Measurements from ENCODE around the gene UNC45B.
"Not testable (repeated sequence)": the region's sequence is repeated elsewhere in the genome, so short reads cannot be mapped to it uniquely, and the experiment has no call there.

Gene UNC45B

DNA sequence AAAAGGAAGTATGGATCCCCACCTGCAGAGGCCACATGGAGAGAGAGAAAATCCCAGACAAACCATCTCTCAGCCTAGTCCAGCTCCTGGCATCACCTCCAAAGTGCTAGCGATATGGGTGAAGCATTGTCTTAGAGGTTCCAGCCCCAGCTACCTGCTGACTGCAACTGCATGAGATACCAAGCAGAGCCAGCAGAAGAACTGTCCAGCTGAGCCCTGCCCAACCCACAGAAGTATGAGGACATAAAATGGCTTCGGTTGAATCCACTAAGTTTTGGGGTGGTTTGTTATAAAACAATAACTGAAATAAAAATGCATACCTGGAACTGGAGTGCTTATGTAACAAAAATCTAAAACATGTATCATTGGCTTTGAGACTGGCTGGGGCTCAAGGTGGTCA, 74.8 kb downstream of the UNC45B start:
- no peak for DNase-seq (ENCODE audit: low spot score)

DNA sequence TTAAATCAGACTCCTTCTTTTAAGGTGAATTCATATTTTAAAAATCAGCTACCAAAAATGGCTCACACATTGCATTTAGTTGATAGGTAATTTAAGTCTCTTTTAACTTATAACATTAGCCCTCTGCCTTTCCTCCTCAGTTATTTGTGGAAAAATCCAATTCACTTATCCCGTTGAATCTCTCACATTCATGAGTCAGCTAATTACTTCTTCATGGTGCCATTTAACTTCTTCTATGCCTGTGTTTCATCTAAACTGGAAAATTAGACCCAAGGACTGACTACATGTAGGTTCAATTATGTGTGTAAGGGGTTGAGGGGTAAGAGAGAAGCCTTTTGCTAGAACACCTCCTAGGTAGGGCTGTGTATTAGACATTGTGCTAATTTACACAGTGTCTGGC, 76.8 kb downstream of the UNC45B start:
- no peak for DNase-seq (ENCODE audit: low spot score)

DNA sequence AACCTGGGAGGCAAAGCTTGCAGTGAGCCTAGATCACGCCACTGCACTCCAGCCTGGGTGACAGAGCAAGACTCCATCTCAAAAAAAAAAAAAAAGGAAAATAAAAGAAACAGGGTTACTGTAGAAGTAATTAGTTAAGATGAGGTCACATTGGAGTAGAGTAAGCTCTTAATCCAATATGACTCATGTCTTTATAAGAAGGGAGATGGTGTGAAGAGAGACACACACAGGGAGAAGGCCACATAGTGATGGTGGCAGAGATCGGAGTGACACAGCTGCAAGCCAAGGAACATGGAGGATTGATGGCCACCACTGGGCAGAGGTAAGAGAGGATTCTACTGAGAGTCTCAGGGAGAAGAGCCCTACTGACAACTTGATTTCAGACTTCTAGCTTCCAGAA, 79.9 kb downstream of the UNC45B start:
- no peak for DNase-seq (ENCODE audit: low spot score)

DNA sequence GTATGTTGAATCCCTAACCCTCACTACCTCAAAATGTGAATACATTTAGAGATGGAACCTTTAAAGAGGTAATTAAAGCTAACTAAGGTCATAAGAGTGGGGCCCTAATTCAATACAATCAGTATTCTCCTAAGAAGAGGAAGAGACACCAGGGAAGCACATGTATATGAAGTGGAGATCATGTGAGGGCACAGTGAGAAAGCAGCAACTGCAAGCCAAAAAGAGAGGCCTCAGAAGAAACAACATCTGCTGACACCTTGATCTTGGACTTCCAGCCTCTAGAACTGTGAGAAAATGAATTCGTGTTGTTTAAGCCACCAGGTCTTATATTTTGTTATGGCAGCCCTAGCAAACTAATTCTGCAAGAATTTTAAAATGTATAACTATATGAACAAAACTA, 82.0 kb downstream of the UNC45B start:
- DNase-seq (ENCODE audit: low spot score) = no peak

DNA sequence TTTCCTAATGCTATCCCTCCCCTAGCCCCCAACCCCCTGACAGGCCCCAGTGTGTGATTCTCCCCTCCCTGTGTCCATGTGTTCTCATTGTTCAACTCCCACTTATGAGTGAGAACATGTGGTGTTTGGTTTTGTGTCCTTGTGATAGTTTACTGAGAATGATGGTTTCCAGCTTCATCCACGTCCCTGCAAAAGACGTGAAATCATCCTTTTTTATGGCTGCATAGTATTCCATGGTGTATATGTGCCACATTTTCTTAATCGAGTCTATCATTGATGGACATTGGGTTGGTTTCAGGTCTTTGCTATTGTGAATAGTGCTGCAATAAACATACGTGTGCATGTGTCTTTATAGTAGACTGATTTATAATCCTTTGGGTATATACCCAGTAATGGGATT, 86.7 kb downstream of the UNC45B start:
- not testable (repeated sequence) for DNase-seq (ENCODE audit: low spot score)

DNA sequence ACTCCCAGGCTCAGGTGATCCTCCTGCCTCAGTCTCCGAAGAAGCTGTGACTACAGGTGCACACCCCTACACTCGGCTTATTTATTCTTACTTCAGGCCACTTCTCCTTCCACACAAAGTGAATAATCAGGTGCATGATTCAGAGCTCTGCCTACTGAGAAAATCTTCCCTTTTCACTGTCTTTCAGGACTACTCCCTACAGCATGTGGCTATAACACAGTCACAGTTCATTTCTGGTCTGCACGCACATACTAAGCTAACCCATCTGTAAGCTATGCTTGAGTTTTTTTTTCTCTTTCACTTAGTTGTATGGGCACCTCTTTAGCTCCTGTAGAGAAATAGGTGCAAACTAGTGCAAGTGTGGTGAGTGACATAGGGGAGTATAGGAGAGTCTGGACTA, 87.7 kb downstream of the UNC45B start:
- no peak for DNase-seq (ENCODE audit: low spot score)

DNA sequence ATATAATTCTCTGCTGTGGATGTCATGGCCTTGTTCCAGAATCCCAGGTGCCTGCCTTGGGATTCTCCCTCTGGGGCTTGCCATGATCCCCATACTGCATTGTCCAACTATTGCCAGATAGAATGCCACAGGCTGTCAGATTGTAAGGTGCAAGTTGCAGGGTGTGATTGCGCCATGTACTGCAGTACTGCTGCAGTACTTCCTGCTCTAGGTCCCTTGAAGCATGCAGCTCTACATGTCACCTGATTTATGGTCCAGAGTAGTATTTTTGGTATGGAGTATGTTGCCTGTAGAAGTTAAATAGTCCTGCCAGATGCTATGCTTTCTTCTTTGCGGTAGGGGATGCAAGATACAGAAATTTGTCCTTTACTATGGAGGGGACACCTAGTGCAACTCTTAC, 88.3 kb downstream of the UNC45B start:
- DNase-seq (ENCODE audit: low spot score) = no peak

DNA sequence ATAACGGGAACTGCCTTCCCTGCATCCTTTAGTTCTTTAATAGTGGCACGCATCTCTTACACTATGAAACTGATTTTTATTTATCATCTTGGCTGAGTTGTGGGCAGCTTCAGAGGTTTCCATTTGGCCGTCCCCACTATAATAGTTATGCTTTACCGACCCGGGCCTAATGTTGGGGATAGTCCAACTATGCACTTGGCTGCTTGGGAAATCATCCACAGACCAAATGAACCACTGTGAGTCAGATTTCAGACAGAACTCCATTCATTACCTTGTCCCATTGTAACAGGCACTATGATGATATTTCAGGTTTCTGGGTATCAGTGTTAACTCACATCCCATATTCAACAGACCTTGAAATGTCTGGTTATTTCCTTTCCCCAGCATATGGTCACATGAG, 89.2 kb downstream of the UNC45B start:
- no peak for DNase-seq (ENCODE audit: low spot score)

DNA sequence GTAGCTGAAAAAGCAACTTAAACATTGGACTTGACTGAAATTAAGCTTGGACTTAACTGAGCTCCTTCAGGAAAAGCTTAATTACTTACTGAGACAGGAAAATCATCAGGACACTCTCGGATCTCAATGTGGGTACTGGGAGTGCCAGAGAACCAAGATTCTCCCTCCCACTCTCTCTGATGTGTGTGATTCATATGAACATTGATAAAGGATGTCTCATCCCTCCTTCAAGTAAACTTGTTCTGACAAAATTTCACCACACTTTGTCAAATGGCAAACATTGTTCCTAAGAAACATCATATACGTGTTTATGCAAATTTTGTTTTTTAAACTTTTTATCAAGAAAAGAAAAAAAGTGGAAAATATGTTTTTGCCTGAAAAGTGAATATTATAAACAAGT, 91.2 kb downstream of the UNC45B start:
- no peak for DNase-seq (ENCODE audit: low spot score)

Data from cerebellar cortex (tissue), 1 donor.